GM18867 (cell line): ENCODE data around the gene ADARB1.

Experiments
- ATAC-seq: cut with Tn5 transposase; IDR thresholded peaks from one replicate; pipeline ENCODE4 v1.9.1; 2021; ENCODE audit warnings: mild to moderate bottlenecking, moderate library complexity; ENCODE audit not compliant: unreplicated experiment

ADARB1 gene

DNA sequence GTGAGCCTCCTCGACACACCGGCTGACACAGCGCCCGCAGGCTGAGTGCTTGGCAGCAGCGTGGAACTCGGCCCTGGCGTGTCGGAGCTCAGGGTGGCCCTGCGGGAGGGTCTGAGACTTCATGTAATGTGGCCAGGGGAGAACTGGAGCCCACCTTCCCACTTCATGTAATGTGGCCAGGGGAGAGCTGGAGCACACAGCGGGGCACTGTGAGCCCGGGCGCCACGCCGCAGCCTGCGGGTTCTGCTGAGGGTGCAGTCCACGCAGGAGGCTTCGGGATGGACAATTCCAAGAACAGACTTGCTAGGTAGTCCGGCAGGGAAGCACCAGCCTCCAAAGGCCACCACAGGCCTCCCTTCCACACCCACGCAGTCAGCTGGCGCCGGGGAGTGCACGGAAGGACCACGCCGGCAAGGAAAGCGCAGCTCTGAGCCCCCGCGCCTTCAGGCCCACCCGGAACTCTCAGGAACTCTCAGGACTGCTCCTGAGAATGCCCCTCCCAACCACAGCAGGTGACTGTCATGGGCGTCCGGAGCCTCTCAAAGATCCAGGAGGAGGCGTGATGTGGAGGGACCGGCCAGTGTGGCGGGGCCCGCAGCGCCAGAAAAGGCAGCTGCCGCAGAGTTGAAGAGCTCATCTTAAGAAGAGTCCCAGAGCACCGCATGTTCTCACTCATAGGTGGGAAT is 19.3 kb upstream of the ADARB1 start:
- ATAC-seq: no peak

DNA sequence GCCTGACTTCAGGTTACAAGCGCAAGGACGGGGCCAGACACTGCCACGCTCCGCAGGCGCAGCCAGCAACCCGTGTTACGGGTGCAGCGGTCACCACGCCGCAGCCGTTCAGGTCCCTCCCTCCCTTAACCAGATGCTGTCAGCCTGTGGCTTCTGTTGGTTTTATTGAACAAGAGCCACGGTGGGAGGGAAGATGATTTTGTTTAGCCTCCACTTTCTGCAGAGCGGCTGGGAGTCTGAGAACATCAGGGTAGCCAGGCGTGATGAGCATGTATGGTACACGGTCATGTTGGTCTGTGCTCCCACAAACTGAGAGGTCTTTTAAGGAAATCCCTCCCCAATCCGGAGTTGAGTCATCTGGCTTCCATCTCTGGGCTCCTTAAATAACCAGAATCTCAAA is 18.5 kb upstream of the ADARB1 start:
- no peak for ATAC-seq

GRCh38 chr21:45056296-45056904 is 18.0 kb upstream of the ADARB1 start:
- ATAC-seq: no peak

- ATAC-seq: no peak
Observed at GRCh38 chr21:45056917-45057560, 17.3 kb upstream of the ADARB1 start.

GRCh38 chr21:45057886-45058285 is 16.5 kb upstream of the ADARB1 start:
- ATAC-seq: no peak

- ATAC-seq: no peak
Observed at GRCh38 chr21:45059121-45059520, 15.3 kb upstream of the ADARB1 start.

DNA sequence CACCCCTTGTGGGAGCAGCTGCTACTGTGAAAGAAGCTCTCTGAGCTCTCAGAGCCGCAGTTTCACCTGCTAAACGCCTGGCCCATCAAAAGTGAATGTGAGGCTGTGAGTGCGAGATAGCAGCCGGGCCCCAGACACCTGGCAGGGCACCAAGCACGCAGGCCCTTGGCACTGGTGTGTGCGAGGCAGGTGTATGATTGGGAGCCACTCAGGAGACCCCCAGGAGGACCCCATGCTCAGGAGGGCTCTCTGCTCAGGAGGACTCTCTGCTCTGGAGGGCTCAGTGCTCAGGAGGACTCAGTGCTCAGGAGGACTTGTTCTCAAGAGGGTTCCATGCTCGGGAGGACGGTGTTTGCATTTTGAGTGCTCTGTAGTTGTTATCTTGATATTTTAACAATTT is 14.3 kb upstream of the ADARB1 start:
- ATAC-seq: no peak

- ATAC-seq: no peak
Observed at GRCh38 chr21:45060675-45061311, 13.6 kb upstream of the ADARB1 start.

DNA sequence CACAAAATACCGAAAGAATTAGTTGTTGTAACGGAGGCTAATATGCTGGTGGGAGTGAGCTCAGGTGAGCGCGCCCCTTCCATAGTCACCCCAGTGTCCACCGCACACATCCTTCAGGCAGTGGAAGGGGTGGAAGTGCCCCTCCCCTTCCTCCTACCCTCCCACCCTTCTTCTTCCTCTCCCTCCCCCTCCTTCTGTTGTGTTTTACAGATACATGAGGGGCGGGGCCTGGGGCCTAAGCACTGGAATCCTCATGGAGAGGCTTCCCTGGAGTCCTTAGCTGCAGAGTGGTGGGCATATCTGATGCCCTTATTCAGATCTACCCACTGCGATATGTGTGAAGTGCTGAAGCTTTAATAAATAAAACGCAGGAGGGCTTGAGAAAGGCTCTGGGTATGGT is 10.3 kb upstream of the ADARB1 start:
- ATAC-seq: no peak

DNA sequence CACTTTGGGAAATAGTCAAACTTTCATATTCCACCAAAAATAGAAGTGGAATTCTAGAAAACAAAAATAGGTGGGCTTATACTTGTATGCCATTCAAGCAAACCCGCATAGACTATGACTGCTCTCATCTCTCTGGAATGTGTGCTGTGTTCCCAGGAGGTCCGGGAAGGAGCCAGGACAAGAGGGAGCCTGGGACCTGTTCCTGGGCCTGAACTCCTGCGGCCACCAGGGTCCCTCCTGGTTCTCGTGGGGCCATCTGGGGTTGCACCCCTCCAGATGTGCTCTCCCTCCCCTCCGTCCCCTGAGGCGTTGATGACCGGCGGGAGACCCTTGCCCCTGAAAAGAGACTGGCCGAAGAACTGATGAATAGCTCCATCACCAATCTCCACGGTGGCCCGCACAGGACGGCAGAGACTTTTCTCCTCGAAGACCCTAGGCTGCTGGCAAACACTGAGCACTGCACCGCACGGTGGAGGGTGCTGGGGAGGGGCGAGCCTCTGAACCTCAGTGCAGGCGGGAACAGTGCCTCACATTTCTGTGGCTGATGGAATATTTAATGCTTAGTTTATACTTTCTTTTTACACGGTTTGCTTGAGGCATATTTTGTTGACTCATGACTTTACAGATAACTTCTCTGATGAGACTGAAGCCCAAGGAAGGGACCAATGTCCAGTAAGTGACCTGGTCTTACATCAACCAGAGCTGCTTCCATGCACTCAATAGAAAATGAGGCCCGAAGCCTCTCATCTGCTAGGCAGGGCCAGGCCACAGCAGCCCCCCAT is 9.6 kb upstream of the ADARB1 start:
- no peak for ATAC-seq

DNA sequence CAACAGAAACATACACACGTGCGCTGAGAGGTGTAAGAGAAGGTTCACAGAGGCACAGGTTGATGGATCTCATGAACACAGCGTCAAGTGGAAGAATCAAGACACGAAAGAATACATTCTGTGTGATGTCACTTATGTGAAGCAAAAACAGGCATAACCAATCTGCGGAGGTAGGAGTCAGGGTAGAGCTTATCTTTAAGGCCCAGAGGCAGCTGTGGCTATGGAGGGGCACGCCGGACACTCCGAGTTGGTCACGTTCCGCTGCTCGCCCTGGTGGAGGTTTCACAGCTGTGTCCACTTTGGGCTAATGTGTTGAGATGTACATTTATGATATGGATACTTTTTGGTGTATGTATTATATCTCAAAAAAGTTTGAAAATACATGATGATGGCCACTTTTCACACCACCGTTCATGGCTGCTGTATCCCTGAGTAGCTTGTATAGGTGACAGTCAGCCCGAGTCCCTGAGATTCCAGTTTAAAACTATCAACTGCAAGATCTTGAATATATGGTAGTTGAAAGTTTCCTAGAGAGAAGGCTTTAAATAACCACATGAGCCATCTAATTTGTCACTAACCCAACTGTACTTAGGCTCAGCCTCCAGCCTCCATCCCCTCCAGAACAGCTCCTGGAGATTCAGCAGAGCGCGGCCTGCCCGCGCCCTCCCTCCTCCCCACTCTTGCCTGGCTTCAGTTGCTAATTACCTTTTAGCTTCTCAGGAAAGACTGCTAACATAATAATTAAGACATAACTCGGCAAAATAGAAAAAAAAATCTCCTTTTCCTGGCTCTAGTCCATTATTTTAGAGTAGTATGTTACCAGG is 6.7 kb upstream of the ADARB1 start:
- no peak for ATAC-seq

- no peak for ATAC-seq
Observed at GRCh38 chr21:45069085-45069484, 5.3 kb upstream of the ADARB1 start.

DNA sequence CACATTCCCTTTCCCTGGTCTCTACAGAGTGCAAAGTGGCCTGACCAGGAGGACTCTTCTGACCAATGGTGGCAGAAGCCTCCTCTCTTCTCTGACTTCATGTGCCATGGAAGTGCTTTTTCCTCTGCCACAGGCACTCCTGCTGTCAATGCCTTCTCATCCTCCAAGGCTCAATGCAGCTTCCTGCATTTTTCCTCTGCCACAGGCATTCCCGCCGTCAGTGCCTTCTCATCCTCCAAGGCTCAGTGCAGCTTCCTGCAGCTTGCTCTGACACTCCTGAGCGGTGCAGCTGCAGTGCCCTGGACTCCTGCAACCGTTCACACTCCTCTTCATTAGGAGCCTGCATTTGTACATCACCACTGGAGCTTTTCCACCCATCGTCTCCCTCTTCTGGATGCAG is 4.7 kb upstream of the ADARB1 start:
- no peak for ATAC-seq

DNA sequence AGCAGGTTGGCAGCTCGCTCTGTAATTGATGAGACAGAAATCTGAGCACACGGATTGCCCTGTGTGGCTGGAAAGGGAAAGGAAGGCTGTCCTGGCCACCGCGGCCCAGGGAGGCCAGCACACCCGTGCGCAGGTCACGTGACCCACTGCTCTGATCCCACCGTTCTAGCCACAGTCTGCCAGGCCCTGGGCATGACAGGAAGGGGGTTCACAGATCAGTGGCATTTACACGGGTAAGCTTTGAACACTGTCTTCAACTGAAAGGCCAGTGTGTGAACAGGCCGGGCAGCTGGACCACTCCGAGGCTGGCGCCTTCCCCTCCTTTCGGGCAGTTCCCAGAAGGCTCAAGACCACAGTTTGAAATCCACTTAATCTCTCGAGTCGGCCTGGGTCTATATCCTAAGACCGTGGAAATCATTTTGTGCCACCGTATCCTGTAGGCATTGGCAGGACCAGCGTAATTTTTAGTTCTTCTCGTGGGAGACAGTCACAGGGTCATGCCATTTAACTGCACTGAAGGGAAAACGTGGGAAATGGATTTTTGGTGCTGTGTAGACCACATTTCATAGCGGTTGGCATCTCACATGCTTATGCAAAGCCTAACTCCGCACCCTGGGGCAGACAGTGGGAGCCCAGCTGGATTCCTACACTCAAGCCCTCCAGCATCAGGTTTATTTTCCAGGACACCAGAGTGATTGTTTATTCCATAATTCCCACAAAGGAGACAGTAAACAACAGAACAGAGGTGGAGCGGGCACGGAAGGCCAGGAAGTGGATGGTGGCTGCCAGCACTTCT is 3.1 kb upstream of the ADARB1 start:
- no peak for ATAC-seq

DNA sequence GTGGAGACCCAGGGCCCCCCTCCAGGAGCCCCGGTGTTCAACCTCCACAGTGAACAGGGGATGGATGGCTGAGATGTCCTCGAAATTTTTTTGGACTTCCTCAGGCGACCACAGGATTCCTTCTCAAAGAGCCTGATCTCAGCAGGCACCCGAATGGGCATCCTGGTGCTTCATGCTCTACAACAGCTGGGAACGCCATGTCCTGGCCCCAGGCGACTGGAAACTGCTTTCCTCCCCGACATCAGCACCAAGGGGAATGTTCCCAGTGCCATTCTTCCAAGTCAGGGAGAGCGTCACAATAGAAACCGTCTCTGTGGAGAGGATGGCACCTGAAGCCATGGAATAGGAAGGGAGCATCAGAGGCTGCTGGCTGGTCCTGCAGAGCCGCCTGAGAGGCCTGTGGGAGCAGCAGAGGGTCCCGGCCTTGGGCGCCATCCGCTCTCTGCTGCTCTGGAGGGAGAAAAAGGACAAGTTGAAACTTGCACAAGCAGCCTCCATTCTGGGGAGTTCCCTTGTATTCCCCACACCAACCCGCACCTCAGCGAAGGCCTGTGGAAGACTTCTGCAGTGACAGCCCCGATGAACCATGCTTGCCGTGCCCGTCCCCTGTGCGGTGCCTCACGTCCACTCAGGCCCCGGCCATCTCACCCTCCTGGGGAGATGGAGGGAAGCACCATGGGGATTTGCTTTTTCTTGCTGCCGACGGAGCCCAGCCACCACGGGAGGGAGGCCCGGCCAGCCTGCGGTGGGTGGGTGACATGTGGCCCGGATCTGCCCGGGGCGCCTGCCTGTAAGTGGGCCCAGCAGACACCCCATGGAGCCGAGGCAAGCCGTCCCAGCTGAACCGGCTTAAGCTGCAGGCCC is 2.3 kb upstream of the ADARB1 start:
- no peak for ATAC-seq

DNA sequence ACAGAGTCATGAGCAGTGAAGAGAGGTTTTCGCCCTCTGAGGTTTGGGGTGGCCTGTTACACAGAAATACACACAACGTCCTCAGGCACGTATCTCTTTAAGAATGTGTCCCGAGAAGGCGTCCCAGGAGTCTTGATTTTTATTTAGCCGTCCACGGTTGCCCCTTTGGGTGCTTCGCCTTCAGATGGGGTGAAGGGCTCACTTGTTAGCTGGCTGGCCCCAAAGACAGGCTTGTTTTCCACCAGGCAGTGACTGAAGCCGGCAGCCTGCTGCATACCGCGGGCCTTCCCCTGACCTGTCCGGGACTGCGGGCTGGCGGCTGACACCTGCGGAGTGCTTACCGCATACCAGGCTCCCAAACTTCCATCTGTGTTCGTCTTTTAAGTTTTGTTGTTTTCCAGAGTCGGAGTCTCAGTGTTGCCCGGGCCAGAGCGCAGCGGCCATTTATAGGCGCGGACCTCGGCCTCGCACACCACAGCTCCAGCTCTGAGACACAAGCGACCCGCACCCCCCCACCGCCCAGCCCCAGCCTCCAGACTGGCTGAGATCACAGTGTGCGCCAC is 1.6 kb upstream of the ADARB1 start:
- ATAC-seq: no peak

- no peak for ATAC-seq
Observed at GRCh38 chr21:45073301-45074047, 906 bp upstream of the ADARB1 start.
